GM12873 (cell line): ENCODE measurements around the gene ERMARD.

Source experiments
- CTCF ChIP-seq: IDR thresholded peaks from 2 replicates; pipeline ENCODE4 v1.5.1; 2012; ENCODE audit warnings: low read depth, mild to moderate bottlenecking, moderate library complexity, low read length, control low read depth; ENCODE audit not compliant: insufficient read depth; ENCODE audit errors: missing control alignments

The ERMARD gene

GRCh38 chr6:169724494-169725124 lies 26.8 kb upstream of the ERMARD start, which contains the start of gene PHF10:
Gene PHF10 (minus strand): TSS chr6:169724500. CDS start chr6:169723931, 569 bp downstream.
- no peak for TF ChIP-seq CTCF

- no peak for TF ChIP-seq CTCF
Measured at GRCh38 chr6:169725125-169726048, 26.0 kb upstream of the ERMARD start.

GRCh38 chr6:169726049-169726400 lies 25.4 kb upstream of the ERMARD start:
- no peak for TF ChIP-seq CTCF

GRCh38 chr6:169726963-169727362 lies 24.5 kb upstream of the ERMARD start:
- no peak for TF ChIP-seq CTCF

GRCh38 chr6:169729961-169730360 lies 21.5 kb upstream of the ERMARD start:
- TF ChIP-seq CTCF, result no peak

GRCh38 chr6:169738204-169738975 lies 13.0 kb upstream of the ERMARD start:
- no peak for TF ChIP-seq CTCF
